Neural cell (in vitro differentiated cells): ENCODE measurements around the gene CCDC63. TPM values are rescaled to one million over a fixed set of nuclear protein-coding genes. Genes with fewer than 3 reads are reported as not detected.

Source experiments
- H2AFZ ChIP-seq: fragments of 200-600, 300-800 bp; sonication (generic), shearing (Covaris generic); 2 replicates; pipeline ENCODE4 v1.6.0; 2014; ENCODE audit warnings: low read depth, mild to moderate bottlenecking, antibody characterized with exemption, low read length, moderate library complexity
- H3F3A ChIP-seq: fragments of 200-600 bp; shearing (Covaris generic); 2 replicates; pipeline ENCODE4 v1.6.1; 2016; ENCODE audit warnings: mild to moderate bottlenecking, moderate library complexity, mixed read lengths, antibody characterized with exemption, low read length; ENCODE audit not compliant: insufficient read depth, poor library complexity, severe bottlenecking
- H3K27ac ChIP-seq: fragments of 200-600, 300-800 bp; sonication (generic), shearing (Covaris generic); 2 replicates; pipeline ENCODE4 v1.5.1; 2014; ENCODE audit warnings: mild to moderate bottlenecking, low read length, moderate library complexity
- H3K27me3 ChIP-seq: fragments of 300-800, 200-600 bp; sonication (generic), shearing (Covaris generic); 2 replicates; pipeline ENCODE4 v1.6.0; 2014; ENCODE audit warnings: mild to moderate bottlenecking, low read depth, low read length, moderate library complexity; ENCODE audit not compliant: insufficient read depth
- H3K36me3 ChIP-seq: fragments of 300-800, 200-600 bp; sonication (generic), shearing (Covaris generic); 2 replicates; pipeline ENCODE4 v1.5.1; 2014; ENCODE audit warnings: mild to moderate bottlenecking, antibody characterized with exemption, low read length, moderate library complexity; ENCODE audit not compliant: insufficient read depth
- H3K4me2 ChIP-seq: fragments of 300-800, 200-600 bp; sonication (generic), shearing (Covaris generic); 2 replicates; pipeline ENCODE4 v1.6.0; 2014; ENCODE audit warnings: mild to moderate bottlenecking, low read length
- H3K4me3 ChIP-seq: fragments of 300-800, 200-600 bp; sonication (generic), shearing (Covaris generic); 2 replicates; pipeline ENCODE4 v1.5.1; 2014; ENCODE audit warnings: mild to moderate bottlenecking, low read length, moderate library complexity
- H3K79me2 ChIP-seq: fragments of 200-600 bp; shearing (Covaris generic); replicated peaks from 2 replicates; pipeline ENCODE4 v1.6.0; 2014; ENCODE audit warnings: mild to moderate bottlenecking, low read length, moderate library complexity; ENCODE audit not compliant: insufficient read depth
- H3K9ac ChIP-seq: fragments of 300-800, 200-600 bp; sonication (generic), shearing (Covaris generic); 2 replicates; pipeline ENCODE4 v1.6.1; 2016; ENCODE audit warnings: mild to moderate bottlenecking, low read length, mixed read lengths
- H3K9me2 ChIP-seq: fragments of 200-600 bp; shearing (Covaris generic); 2 replicates; pipeline ENCODE4 v1.6.1; 2016; ENCODE audit warnings: mild to moderate bottlenecking, low read length, mixed read lengths; ENCODE audit not compliant: insufficient read depth
- H3K9me3 ChIP-seq: fragments of 200-600, 300-800 bp; sonication (generic), shearing (Covaris generic); 2 replicates; pipeline ENCODE4 v1.6.1; 2016; ENCODE audit warnings: mild to moderate bottlenecking, mixed run types, low read length, moderate library complexity, mixed read lengths
- H4K20me1 ChIP-seq: fragments of 200-600 bp; shearing (Covaris generic); 2 replicates; pipeline ENCODE4 v1.6.1; 2016; ENCODE audit warnings: mild to moderate bottlenecking, mixed run types; ENCODE audit not compliant: insufficient read depth
- EP300 ChIP-seq: fragments of 450-650 bp; conservative IDR thresholded peaks from 2 replicates; pipeline ENCODE4 v1.6.1; 2014; ENCODE audit warnings: antibody characterized with exemption, mild to moderate bottlenecking, moderate library complexity; ENCODE audit not compliant: poor library complexity, severe bottlenecking
- EZH2 ChIP-seq: fragments of 200-600, 300-800 bp; shearing (Covaris generic), sonication (generic); IDR thresholded peaks from 2 replicates; pipeline ENCODE4 v1.6.1; 2014; ENCODE audit warnings: antibody characterized with exemption, low read length, borderline replicate concordance, mild to moderate bottlenecking; ENCODE audit not compliant: insufficient read depth, poor library complexity, severe bottlenecking
- MXI1 ChIP-seq: fragments of 450-650 bp; conservative IDR thresholded peaks from 2 replicates; pipeline ENCODE4 v1.6.1; 2014; ENCODE audit warnings: antibody characterized with exemption, mild to moderate bottlenecking; ENCODE audit not compliant: poor library complexity, severe bottlenecking
- POLR2AphosphoS5 ChIP-seq: IDR thresholded peaks from 2 replicates; pipeline ENCODE4 v1.6.1; 2012
- RAD21 ChIP-seq: fragments of 450-650 bp; conservative IDR thresholded peaks from 2 replicates; pipeline ENCODE4 v1.6.1; 2014; ENCODE audit warnings: antibody characterized with exemption, mild to moderate bottlenecking, moderate library complexity
- SMC3 ChIP-seq: fragments of 450-650 bp; conservative IDR thresholded peaks from 2 replicates; pipeline ENCODE4 v1.6.1; 2014; ENCODE audit warnings: antibody characterized with exemption, mild to moderate bottlenecking, moderate library complexity; ENCODE audit not compliant: poor library complexity
- TAF1 ChIP-seq: IDR thresholded peaks from 2 replicates; pipeline ENCODE4 v1.6.1; 2012; ENCODE audit warnings: low read depth
- polyA plus RNA-seq: library from polyadenylated mRNA; depleted of rRNA; stranded (reverse); fragments of >200 nt; gene quantifications from 2 replicates; pipeline ENCODE4 v1.2.3, GENCODE V29; 2014
- TF ChIP-seq, protein P1 (sequence below): IDR thresholded peaks from 2 replicates; pipeline ENCODE4 v1.6.1; 2012; ENCODE audit warnings: borderline replicate concordance
- TF ChIP-seq, protein P2 (sequence below): fragments of 450-650 bp; IDR thresholded peaks from 2 replicates; pipeline ENCODE4 v1.5.1; 2014; ENCODE audit warnings: antibody characterized with exemption, mild to moderate bottlenecking, moderate library complexity; ENCODE audit not compliant: poor library complexity, severe bottlenecking

CCDC63 gene
- polyA plus RNA-seq, 1 donor from 2014 or later = not detected

DNA sequence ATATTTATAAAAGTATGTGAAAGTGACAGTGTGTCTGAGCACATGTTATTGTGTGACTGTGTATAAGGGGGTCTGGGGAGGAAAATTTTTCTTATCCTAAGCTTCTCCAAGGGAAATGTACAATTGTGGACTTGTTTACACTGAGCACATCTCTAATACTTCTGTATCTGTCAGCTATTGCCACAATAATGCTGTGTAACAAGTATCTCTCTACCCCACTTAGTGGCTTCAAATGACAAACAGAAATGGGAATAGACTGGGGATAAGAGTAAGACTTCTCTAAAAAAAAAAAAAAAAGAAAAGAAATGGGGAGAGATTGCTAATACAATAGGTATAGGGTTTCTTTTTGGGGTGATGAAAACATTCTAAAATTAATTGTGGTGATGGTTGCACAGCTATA, 44.3 kb upstream of the CCDC63 start:
- no peaks in the 10 kb centered on the region for H3K27me3 ChIP-seq
- H4K20me1 ChIP-seq = no peaks in the 10 kb centered on the region
- peaks cover 4% of the 10 kb centered on the region for H3K9me3 ChIP-seq
- H3K4me3 ChIP-seq = no peak overlapping the region
- H3K36me3 ChIP-seq = no peaks in the 10 kb centered on the region
- H2AFZ ChIP-seq = no peak overlapping the region
- no peak overlapping the region for H3K9ac ChIP-seq
- no peaks in the 10 kb centered on the region for H3K9me2 ChIP-seq
- H3K27ac ChIP-seq = no peak overlapping the region
- no peaks in the 10 kb centered on the region for H3K79me2 ChIP-seq
- no peak for TF ChIP-seq TAF1
- no peak for TF ChIP-seq EZH2
- no peak for TF ChIP-seq EP300
- TF ChIP-seq, protein P1, sequence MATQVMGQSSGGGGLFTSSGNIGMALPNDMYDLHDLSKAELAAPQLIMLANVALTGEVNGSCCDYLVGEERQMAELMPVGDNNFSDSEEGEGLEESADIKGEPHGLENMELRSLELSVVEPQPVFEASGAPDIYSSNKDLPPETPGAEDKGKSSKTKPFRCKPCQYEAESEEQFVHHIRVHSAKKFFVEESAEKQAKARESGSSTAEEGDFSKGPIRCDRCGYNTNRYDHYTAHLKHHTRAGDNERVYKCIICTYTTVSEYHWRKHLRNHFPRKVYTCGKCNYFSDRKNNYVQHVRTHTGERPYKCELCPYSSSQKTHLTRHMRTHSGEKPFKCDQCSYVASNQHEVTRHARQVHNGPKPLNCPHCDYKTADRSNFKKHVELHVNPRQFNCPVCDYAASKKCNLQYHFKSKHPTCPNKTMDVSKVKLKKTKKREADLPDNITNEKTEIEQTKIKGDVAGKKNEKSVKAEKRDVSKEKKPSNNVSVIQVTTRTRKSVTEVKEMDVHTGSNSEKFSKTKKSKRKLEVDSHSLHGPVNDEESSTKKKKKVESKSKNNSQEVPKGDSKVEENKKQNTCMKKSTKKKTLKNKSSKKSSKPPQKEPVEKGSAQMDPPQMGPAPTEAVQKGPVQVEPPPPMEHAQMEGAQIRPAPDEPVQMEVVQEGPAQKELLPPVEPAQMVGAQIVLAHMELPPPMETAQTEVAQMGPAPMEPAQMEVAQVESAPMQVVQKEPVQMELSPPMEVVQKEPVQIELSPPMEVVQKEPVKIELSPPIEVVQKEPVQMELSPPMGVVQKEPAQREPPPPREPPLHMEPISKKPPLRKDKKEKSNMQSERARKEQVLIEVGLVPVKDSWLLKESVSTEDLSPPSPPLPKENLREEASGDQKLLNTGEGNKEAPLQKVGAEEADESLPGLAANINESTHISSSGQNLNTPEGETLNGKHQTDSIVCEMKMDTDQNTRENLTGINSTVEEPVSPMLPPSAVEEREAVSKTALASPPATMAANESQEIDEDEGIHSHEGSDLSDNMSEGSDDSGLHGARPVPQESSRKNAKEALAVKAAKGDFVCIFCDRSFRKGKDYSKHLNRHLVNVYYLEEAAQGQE = no peak
- TF ChIP-seq POLR2AphosphoS5 = no peak
- no peak for TF ChIP-seq SMC3
- TF ChIP-seq, protein P2, sequence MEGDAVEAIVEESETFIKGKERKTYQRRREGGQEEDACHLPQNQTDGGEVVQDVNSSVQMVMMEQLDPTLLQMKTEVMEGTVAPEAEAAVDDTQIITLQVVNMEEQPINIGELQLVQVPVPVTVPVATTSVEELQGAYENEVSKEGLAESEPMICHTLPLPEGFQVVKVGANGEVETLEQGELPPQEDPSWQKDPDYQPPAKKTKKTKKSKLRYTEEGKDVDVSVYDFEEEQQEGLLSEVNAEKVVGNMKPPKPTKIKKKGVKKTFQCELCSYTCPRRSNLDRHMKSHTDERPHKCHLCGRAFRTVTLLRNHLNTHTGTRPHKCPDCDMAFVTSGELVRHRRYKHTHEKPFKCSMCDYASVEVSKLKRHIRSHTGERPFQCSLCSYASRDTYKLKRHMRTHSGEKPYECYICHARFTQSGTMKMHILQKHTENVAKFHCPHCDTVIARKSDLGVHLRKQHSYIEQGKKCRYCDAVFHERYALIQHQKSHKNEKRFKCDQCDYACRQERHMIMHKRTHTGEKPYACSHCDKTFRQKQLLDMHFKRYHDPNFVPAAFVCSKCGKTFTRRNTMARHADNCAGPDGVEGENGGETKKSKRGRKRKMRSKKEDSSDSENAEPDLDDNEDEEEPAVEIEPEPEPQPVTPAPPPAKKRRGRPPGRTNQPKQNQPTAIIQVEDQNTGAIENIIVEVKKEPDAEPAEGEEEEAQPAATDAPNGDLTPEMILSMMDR = no peak
- TF ChIP-seq RAD21 = no peak
- no peak for TF ChIP-seq MXI1
- H3F3A ChIP-seq = no peaks in the 10 kb centered on the region
- H3K4me2 ChIP-seq = no peak overlapping the region

DNA sequence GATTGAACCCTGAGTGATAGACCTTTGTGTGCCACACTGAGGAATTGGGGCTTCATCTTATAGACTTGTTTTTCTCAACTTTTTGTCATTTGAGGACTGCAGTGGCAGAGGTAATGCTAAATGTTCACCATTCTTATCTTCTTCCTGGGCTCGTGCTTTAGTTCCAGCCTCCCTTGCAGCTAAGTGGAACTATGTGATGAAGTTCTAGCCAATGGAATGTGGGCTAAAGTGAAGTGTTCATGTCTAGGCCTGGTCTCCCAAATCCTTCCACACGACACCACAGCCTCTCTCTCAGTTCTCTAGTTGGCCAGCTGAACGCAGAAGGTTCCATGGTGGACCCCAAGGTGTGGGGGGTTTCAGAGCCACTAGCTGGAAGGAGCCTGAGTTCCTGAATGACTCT, 42.4 kb upstream of the CCDC63 start:
- no peak overlapping the region for H2AFZ ChIP-seq
- no peak overlapping the region for H3K4me3 ChIP-seq
- H3K79me2 ChIP-seq = no peaks in the 10 kb centered on the region
- H3K9ac ChIP-seq = no peak overlapping the region
- no peaks in the 10 kb centered on the region for H3F3A ChIP-seq
- no peak overlapping the region for H3K27ac ChIP-seq
- TF ChIP-seq EP300 = no peak
- no peak for TF ChIP-seq RAD21
- no peak for TF ChIP-seq POLR2AphosphoS5
- TF ChIP-seq, protein P2 = no peak
- no peak for TF ChIP-seq SMC3
- no peak for TF ChIP-seq MXI1
- TF ChIP-seq EZH2 = no peak
- TF ChIP-seq, protein P1 = no peak
- TF ChIP-seq TAF1 = no peak
- H3K27me3 ChIP-seq = no peaks in the 10 kb centered on the region
- H3K4me2 ChIP-seq = no peak overlapping the region
- H3K9me3 ChIP-seq = peaks cover 4% of the 10 kb centered on the region
- H3K36me3 ChIP-seq = no peaks in the 10 kb centered on the region
- no peaks in the 10 kb centered on the region for H4K20me1 ChIP-seq
- H3K9me2 ChIP-seq = no peaks in the 10 kb centered on the region
